ELF-1 (cell line): ENCODE results near the gene PLPP1.

Source experiments
- DNase-seq: peaks from one replicate; pipeline ENCODE4 v3.0.0-alpha.2; 2016; ENCODE audit warnings: low read depth, low spot score

PLPP1 gene

DNA sequence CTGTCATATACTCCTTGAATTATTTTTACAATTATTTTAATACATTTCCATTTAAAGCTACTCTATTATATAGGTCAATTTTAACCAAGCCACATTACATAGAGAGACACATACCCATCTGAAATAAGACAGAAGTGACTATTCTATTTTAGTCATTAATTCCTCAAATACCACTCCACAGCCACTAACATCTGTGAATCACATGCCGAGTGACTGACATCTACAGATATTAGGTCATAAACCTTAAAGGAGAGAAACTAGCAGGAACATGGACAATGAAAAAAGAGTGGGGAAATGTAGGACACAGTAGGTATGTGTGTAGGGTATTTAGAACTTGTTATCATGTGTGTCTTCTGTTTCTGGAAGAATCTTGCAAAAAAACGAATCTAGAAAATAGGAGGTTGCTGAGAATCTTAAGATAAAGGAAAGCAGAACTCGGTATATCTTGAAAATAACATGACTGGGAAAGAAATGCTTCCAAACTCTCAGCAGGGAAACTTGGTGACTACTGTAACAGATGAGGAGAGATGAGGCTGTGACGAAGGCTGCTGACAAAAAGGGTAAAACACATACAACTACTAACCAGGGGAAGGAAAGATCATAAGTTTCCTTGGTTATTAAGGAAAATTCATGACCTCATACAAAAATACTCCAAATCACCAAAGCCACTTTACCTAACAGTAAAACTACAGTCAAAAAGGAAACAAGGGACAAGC, 84.6 kb downstream of the PLPP1 start:
- DNase-seq = no peak

- DNase-seq = no peak
Observed at GRCh38 chr5:55446640-55447351, 88.0 kb downstream of the PLPP1 start.

DNA sequence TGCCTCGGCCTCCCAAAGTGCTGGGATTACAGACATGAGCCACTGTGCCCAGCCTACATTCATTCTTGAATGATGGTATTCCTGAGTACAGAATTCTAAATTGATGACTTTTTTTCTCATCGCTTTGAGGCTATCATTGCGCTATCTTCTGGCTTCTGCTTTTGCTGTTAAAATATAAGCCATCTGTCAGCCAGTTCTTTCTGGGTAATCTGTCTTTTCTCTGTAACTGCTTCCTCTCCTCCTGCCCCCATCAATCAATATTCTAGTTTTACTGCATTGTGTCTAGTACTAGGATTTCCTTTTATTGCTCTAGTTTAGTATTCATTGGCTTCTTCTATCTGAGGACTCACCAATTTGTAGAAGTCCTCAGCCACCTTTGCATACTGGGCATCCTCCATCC, 89.0 kb downstream of the PLPP1 start:
- DNase-seq = no peak

DNA sequence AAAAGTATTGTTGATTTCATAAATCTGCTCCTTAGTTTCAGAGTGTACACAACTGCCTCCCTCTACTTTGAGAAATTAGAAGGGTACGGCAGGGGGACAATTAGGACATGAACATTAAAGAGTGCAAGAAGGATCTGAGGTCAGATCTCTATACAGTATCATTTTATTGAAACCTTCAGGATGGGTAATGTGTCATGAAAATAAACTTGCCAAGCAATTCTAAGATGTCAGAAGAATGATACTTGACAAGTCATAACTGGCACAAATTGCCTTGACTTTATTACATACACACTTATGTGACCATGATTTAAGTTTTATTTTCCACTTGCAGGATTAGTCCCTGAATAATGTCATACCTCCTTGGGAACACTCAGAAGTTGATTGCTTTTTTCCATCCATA, 92.8 kb downstream of the PLPP1 start:
- no peak for DNase-seq

- DNase-seq = peak; percentile 32
Observed at GRCh38 chr5:55441107-55441771, 93.5 kb downstream of the PLPP1 start.

GRCh38 chr5:55440188-55440646, 94.5 kb downstream of the PLPP1 start:
- peak; percentile 59 for DNase-seq

- DNase-seq = peak; percentile 74
Observed at GRCh38 chr5:55438998-55439397, 95.8 kb downstream of the PLPP1 start.

- DNase-seq = no peak
Observed at GRCh38 chr5:55437859-55438206, 96.9 kb downstream of the PLPP1 start.

DNA sequence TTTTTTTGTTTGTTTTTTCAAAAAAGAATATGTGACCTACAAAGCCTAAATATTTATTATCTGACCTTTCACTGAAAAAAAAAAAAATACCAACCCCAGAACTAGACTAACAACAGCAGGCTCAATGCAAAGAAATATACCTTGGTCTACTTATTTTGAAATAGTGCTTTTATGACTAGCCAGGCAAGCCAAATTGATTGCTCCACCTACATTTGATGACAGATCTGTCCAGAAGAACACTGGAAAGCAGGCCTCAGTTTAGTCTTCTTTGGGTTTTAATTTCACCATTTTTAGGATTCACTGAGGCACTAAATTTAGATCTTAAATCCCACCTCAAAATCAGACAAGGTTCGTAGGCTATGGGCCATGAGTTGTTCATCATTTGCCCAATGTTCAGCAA, 97.3 kb downstream of the PLPP1 start:
- DNase-seq = no peak

GRCh38 chr5:55432549-55432948, 102.2 kb downstream of the PLPP1 start:
- no peak for DNase-seq

DNA sequence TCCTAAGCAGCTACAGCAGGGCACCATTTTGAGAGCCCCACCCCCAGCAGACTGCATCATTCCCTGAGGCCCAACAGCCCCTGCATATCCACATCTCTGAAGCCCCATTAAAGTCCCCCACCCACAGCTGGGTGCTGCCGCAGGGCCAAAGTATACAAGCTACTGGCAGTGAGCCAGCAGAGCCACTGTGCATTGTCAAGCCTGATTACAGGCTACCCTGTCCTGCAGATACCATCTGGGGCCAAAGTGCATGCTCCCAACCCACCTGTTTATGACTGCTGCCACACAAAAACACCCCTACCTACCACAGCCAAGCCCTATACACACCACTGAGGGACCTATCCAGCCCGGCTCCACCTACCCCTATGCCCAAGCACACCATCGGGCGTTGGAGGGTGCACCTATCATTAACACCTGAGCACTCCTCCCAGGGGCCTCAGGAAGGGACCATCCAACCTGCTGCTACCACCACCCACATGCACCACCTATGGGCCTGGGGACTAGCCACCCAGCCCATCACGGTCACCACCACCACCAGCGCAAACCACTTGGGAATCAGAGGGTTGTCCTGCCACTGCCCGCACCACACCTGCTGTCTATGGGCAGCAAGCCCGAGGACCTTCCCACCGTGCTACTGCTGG, 105.0 kb downstream of the PLPP1 start:
- peak; percentile 25 for DNase-seq

DNA sequence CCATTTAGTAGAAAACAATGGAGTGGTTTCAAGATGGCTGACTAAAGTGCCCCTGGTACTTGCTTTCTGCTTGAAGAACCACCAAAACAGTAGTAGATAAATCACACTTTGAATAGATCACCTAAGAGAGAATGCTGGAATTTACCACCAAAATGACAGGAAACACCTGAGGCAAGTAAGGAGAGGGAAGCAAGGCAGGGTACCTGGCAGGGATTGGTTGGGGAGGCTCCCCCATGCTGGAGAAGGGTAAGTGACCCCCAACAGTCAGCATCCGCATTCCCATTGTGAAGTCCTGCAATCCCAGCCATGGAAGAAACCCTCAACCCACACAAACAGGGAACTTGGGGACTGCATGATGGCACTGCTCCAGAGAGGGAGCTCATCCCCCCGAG, 105.5 kb downstream of the PLPP1 start:
- no peak for DNase-seq

- no peak for DNase-seq
Observed at GRCh38 chr5:55427157-55427556, 107.6 kb downstream of the PLPP1 start.

DNA sequence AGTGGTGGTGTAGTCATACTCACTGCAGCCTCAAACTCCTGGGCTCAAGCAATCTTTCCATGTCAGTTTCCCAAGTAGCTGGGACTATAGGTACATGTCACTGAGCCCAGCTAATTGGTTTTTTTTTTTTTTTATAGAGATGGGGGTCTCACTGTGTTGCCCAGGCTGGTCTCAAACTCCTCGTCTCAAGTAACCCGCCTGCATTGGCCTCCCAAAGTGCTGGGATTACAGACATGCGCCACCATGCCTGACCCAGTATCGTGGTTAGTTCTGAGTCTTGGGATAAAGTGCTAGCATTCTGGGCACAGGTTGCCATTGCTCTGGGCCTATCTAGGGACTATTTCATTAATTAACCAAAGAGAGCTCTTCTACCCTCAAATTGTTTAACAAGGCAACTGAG, 108.3 kb downstream of the PLPP1 start:
- DNase-seq = no peak

DNA sequence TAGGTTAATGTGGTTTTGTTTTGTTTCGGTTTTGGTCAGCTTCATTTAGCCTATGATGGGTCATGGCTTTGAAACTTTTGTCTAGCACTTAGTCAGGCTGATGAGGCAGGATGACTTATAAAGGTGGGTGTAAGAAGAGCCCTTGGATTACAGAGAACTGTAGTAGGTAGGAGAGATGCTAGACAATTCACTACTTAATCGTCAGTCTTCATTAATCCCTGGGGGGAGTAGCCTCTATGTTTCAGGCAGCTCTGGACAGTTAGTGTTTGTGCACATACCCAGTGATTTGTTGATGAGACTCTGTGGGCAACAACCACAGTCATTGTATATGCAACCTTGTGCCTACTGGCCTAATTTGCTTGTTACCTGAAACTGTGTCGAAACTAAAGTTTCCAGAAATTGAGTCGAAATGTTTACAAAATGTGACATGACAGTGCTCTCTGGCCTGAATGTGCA, 113.7 kb downstream of the PLPP1 start:
- no peak for DNase-seq

- no peak for DNase-seq
Observed at GRCh38 chr5:55418994-55419968, 115.5 kb downstream of the PLPP1 start.

GRCh38 chr5:55416306-55416705, 118.5 kb downstream of the PLPP1 start:
- no peak for DNase-seq

DNA sequence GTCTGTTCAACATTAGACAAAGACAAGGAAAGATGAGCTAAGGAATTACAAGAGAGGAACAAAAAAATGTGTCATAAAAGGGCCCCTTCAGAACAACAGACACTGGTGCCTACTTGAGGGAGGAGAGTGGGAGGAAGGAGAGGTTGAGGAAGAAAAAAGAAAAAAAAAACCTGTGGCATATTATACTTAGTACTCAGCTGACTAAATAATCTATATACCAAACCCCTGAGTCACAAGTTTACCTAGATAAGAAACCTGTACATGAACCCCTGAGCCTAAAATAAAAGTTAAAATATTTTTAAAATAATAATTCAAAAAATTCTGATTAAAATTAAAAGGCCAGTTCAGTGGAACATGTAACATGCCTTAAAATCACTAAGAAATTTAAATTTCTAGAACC, 119.7 kb downstream of the PLPP1 start:
- no peak for DNase-seq

DNA sequence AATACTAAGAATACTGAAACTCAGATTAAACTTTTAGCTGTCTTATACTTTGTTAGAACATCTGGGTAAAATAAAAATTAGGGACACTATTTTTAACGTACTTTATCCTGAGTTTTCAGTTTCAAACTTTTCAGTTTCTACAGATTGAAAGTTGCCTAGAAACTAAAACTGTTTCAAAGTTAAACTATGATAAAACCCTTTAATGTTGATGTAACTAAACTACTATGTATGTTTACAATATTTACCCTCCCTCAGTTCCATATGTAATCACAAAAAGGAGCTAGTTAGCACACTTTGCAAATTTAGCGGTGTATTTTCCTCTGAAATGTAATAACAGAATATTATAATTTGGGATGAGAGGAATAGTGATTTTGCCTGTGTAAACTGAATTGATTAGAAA, 121.1 kb downstream of the PLPP1 start:
- no peak for DNase-seq

DNA sequence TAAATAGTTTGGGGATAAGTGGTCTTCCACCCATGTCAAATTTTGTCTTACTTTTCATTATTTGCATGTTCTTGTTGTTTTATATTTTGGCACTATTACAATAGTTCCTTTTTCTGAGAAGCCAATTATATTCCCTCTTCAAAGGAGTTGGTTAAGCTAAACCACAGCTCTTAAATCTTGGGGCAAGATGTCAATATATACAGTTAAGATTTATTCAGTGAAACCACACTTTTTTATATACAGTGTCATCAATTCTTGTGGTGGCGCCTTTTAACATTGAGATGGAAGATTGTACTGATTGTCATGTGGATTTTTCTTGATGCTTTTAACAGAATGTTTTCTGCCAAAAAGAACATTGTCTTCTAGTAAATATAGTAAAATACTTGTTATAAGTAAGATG, 122.9 kb downstream of the PLPP1 start:
- DNase-seq = no peak

DNA sequence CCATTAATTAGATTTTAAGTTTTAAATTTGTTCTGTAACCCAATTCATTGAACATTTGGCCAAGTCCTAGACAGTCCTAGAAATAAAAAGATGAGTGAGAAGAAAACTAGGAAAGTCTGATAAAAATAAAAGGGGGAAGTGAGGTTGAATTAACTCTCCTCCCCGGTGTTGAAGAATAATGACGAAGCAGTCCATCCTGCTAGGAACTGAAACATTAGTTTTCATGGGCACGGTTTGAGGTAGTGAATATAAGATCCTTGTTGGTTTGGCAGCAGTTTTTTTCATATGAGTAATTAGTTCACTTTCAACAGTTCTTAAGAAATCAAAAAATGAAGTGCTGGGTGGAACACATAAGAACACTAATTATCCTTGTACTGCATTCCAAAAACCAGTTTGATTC, 123.9 kb downstream of the PLPP1 start:
- DNase-seq = no peak
